Mesangial cell (primary cell): ENCODE results near the gene OBI1. TPM values are rescaled to one million over a fixed set of nuclear protein-coding genes. Genes with fewer than 3 reads are reported as not detected.

Experiments used
- total RNA-seq: library from RNA; depleted of rRNA; stranded (reverse); fragments of >200 nt; gene quantifications from 2 replicates; pipeline ENCODE4 v1.2.3, GENCODE V29; 2015

Gene OBI1
- total RNA-seq: 4.6 and 6.7 TPM in 2 replicates

GRCh38 chr13:78658630-78659449, at the start of gene OBI1:
Gene OBI1 (minus strand): TSS chr13:78659155. CDS start chr13:78659120, 35 bp downstream.

GRCh38 chr13:78603240-78603957, 55.6 kb downstream of the OBI1 start, which contains the start of gene POU4F1:
Gene POU4F1 (minus strand): TSS chr13:78603552. CDS start chr13:78603326, 226 bp downstream.

Other genes starting within 250 kb of the OBI1 start
- not detected in 2 replicates for gene POU4F1, start 55.6 kb downstream of the OBI1 start, total RNA-seq